Endodermal cell (in vitro differentiated cells): ENCODE results near the gene NECAB2. TPM values are rescaled to one million over a fixed set of nuclear protein-coding genes. Genes with fewer than 3 reads are reported as not detected.

Experiments
- DNase-seq: peaks from one replicate; pipeline ENCODE4 v3.0.0-alpha.2; 2017
- H3K27ac ChIP-seq: 2 replicates; pipeline ENCODE4 v1.5.1; 2013; ENCODE audit warnings: mild to moderate bottlenecking, low read depth, low read length, moderate library complexity
- H3K27me3 ChIP-seq: 2 replicates; pipeline ENCODE4 v1.6.1; 2013; ENCODE audit warnings: mild to moderate bottlenecking, low read length, moderate library complexity; ENCODE audit not compliant: insufficient read depth, control insufficient read depth, poor library complexity, severe bottlenecking
- H3K36me3 ChIP-seq: 2 replicates; pipeline ENCODE4 v1.7.0; 2013; ENCODE audit warnings: mild to moderate bottlenecking, low read length, moderate library complexity; ENCODE audit not compliant: control insufficient read depth, insufficient read depth
- H3K4me1 ChIP-seq: one replicate; pipeline ENCODE4 v1.7.0; 2013; ENCODE audit warnings: low read length; ENCODE audit not compliant: control insufficient read depth, insufficient read depth
- H3K4me3 ChIP-seq: 2 replicates; pipeline ENCODE4 v1.5.1; 2013; ENCODE audit warnings: mild to moderate bottlenecking, low read length, moderate library complexity
- H3K9ac ChIP-seq: 2 replicates; pipeline ENCODE4 v1.6.1; 2013; ENCODE audit warnings: mild to moderate bottlenecking, low read length, moderate library complexity; ENCODE audit not compliant: poor library complexity, severe bottlenecking; ENCODE audit errors: extremely low read depth
- H3K9me3 ChIP-seq: 2 replicates; pipeline ENCODE4 v1.6.1; 2013; ENCODE audit warnings: mild to moderate bottlenecking, low read length, moderate library complexity; ENCODE audit not compliant: control insufficient read depth
- H3K27ac Mint-ChIP-seq: 2 replicates; pipeline ENCODE4 v1.8.0; 2020; ENCODE audit warnings: mixed read lengths
- H3K27me3 Mint-ChIP-seq: 2 replicates; pipeline ENCODE4 v1.8.0; 2021; ENCODE audit warnings: mild to moderate bottlenecking, mixed read lengths; ENCODE audit not compliant: insufficient read depth
- H3K36me3 Mint-ChIP-seq: 2 replicates; pipeline ENCODE4 v1.8.0; 2020; ENCODE audit warnings: low read depth, mixed read lengths
- H3K4me1 Mint-ChIP-seq: 2 replicates; pipeline ENCODE4 v1.8.0; 2020; ENCODE audit warnings: mixed read lengths
- H3K4me3 Mint-ChIP-seq: 2 replicates; pipeline ENCODE4 v1.8.0; 2020; ENCODE audit warnings: mild to moderate bottlenecking, moderate library complexity, mixed read lengths
- H3K9me3 Mint-ChIP-seq: 2 replicates; pipeline ENCODE4 v1.8.0; 2020; ENCODE audit warnings: mild to moderate bottlenecking, mixed read lengths
- CTCF ChIP-seq: fragments of 200-600 bp; sonication (generic); conservative IDR thresholded peaks from 2 replicates; pipeline ENCODE4 v1.5.0; 2021; ENCODE audit warnings: antibody characterized with exemption, mild to moderate bottlenecking
- WGBS, 2 experiments: methylation state at CpG; one replicate each; pipeline versions ENCODE4 v1.1.5 to v1.1.7; 2013; ENCODE audit warnings: missing lambda C conversion rate in 2 of 2, mixed read lengths in 1 of 2; ENCODE audit not compliant: insufficient coverage in 1 of 2, insufficient read length in 1 of 2; 5-methylcytosine and 5-hydroxymethylcytosine counted together
- total RNA-seq, 2 donors: library from RNA; stranded (reverse); fragmentation: NEBNext Ultra II Directional in 1 of 2; extraction: Animal tissue kit (Norgen Biotek cat#: 25700) in 1 of 2; gene quantifications; 2 replicates in 1 of 2; 3 replicates in 1 of 2; pipeline ENCODE4 v1.2.1, GENCODE V29; 2021

The NECAB2 gene
- total RNA-seq, 2 donors from 2014 or later: 2.7 to 3.3 TPM

DNA sequence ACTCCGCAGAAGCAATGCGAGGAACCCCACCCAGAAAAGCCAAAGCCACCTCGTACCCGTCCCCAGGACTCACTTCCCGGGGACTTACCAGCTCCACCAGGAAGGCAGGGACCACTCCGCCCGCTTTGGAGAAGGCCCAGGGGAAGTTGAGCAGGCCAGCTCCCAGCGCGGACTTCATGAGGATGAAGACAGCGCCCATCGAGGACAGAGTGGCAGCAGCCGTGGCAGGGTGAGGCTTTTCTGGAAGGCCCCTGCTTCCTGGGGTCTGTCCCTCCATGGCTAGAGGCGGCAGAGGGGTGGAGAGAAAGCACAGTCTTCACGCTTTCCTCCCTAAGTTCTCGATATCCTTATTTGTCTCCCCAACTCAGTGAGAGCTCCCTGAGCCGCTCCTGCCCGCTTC is 73.8 kb downstream of the NECAB2 start:
- no peak for TF ChIP-seq CTCF
- Mint-ChIP-seq H3K4me3 (no peak overlapping the region), H3K4me1 (peaks cover 27% of the 10 kb centered on the region), H3K27ac (no peak overlapping the region), H3K27me3 (peaks cover 57% of the 10 kb centered on the region), H3K36me3 (no peaks in the 10 kb centered on the region), H3K9me3 (no peaks in the 10 kb centered on the region)
- Histone ChIP-seq H3K9ac (no peak overlapping the region), H3K27ac (no peak overlapping the region), H3K4me1 (peaks cover 14% of the 10 kb centered on the region), H3K4me3 (no peak overlapping the region), H3K36me3 (no peaks in the 10 kb centered on the region), H3K27me3 (peaks cover 50% of the 10 kb centered on the region), H3K9me3 (no peaks in the 10 kb centered on the region)
- WGBS, 2 experiments: 90 to 94% methylated on average over 17 of the region's 17 CpGs
- DNase-seq: no peak

GRCh38 chr16:84042308-84042878 is 74.3 kb downstream of the NECAB2 start, which contains the start of gene SLC38A8:
Gene SLC38A8, minus strand, starts transcription at chr16:84042795. Its CDS starts 638 bp downstream, at chr16:84042157.
- Mint-ChIP-seq H3K9me3 (no peaks in the 10 kb centered on the region), H3K27me3 (peaks cover 59% of the 10 kb centered on the region), H3K27ac (peak within 1 kb of the TSS; percentile 72), H3K4me1 (peaks cover 27% of the 10 kb centered on the region), H3K4me3 (peak within 1 kb of the TSS; percentile 3), H3K36me3 (no peaks in the 10 kb centered on the region)
- Histone ChIP-seq H3K4me3 (no peak within 1 kb of the TSS), H3K9ac (no peak within 1 kb of the TSS), H3K27me3 (peaks cover 50% of the 10 kb centered on the region), H3K36me3 (no peaks in the 10 kb centered on the region), H3K27ac (no peak within 1 kb of the TSS), H3K4me1 (peaks cover 14% of the 10 kb centered on the region), H3K9me3 (no peaks in the 10 kb centered on the region)
- no peak for DNase-seq
- TF ChIP-seq CTCF: no peak
- WGBS, 2 experiments: 75 to 80% methylated on average over 2 to 9 of the region's 9 CpGs

DNA sequence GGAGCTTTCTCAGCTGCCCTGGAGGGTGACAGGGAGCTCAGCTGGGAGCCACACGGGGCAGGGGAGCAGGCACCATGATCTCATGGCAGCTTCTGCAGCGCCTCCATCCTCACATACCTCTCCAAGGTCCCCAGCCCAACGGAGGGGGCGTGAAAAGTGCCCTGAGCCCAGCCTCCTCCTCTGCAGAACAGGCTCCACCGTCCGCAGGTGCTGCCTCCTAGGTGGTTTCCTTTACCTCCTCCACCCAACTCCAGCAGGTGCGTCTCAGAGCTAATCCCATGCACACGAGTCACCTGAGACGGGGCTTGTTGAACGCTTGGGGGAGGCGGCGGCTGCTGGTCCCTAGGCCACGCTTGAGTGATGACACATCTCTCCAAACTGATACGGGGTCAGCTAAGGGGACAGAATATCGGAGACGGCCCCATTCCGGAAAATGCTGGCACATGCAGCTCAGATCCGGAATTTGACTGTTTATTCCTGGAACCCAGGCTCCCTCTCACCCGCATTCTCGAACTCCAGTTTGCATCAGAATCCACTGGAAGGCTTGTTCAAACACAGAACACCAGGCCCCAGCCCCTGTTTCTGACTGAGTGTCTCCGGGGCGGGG is 74.9 kb downstream of the NECAB2 start:
- no peaks in the 10 kb centered on the region for H3K9me3 ChIP-seq
- no peak for TF ChIP-seq CTCF
- H3K4me1 ChIP-seq: peaks cover 14% of the 10 kb centered on the region

More for the DNA sequence above, 74.9 kb downstream of the NECAB2 start:
- peak; percentile 82 for DNase-seq
- 61 to 69% methylated on average over 21 to 22 of the region's 22 CpGs for WGBS, 2 experiments
- Mint-ChIP-seq H3K4me1 (peaks cover 27% of the 10 kb centered on the region), H3K4me3 (peak overlapping the region; percentile 3), H3K27me3 (peaks cover 59% of the 10 kb centered on the region), H3K9me3 (no peaks in the 10 kb centered on the region), H3K36me3 (no peaks in the 10 kb centered on the region), H3K27ac (peak overlapping the region; percentile 72)
- no peak overlapping the region for H3K4me3 ChIP-seq
- peaks cover 50% of the 10 kb centered on the region for H3K27me3 ChIP-seq
- H3K27ac ChIP-seq: no peak overlapping the region
- H3K9ac ChIP-seq: no peak overlapping the region
- no peaks in the 10 kb centered on the region for H3K36me3 ChIP-seq
